ELR (cell line): ENCODE data around the gene DLL4.

Experiments used
- DNase-seq: peaks from one replicate; pipeline ENCODE4 v3.0.0-alpha.2; 2015; ENCODE audit warnings: low read depth

Gene DLL4

DNA sequence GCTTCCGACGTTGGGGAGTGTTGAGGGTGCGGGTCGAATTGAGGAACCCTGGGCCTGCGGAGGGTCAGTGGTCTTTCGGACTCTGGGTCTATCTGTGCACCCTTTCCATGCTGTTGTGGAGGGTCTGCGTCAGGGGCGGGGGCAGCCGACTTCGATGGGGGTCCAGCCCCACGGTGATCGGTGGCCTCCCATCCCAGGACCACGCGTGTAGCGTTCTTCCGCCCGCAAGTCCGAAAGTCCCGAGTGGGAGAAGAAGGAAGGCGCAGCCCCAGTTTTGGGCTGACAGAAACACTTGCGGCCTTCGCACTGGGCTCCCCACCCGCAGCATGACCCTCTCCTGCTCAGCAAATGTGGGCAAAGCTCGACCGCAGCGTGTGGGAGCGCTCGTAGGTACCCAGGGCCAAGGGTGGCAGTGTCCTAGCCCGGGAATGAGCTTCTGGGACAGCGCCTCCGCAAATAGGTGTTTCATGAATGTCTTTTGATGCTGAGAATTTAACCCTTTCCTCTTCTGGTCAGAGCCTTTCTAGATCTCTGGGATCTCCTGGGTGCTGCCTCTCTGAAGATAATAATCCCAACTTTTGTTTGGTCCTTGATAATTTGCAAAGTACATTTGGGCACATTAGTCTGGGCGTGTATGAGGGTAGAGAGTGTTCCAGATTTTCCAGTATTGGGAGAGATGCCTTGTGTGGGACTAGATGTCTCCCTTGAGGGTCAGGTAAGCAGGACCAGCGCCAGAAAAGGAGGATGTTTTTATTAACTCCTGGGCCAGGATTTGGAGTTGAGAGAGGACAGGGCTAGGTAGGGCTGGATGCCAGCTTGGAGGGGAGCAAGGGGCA, 2.3 kb upstream of the DLL4 start:
- DNase-seq, result no peak

- no peak for DNase-seq
These were observed 1.7 kb upstream of the DLL4 start for GRCh38 chr15:40927495-40927872.

DNA sequence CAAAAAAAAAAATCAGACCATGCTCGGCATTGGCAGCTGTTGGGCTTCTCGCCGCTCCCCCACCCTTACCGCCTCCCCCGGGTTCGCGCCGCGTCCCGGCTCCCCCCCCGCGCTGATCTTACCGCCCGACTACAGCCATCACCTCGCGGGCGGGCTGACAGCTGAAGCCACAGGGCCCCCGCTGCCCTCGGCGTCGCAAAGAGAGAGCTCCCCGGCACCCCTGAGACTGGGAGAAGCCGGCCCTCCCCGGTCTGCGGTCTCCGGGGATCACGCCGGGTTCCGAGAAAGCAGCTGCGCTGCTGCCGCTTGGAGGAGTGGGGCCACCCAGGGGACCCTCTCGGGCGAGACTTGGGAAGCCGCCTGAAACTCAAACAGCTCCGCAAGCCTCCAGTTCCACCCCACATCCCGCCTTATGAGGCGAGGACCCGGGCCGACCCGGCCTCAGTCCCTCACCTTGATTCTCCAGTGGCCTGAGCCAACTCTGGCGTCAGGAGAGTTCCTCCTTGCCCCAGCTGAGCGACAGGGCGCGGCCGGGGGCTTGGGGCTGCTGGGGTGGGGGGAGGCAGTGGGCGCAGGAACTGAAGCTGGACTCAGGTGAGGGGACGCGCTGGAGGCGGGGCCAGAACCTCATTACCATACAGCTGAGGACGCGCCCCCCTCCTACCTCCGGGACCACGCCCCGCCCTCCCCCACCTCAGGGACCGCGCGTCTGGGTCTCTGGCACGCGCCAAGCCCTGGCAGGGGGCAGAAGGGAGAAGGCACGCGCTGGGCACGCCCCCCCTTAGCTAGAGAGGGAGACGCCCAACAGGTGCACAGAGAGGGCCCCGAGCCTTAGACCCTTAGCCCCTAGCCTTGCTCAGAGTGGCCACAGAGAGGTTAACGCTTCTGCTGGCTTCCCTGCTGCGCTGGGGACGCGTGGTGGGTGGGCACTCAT, 1.0 kb upstream of the DLL4 start:
- DNase-seq, result no peak

DNA sequence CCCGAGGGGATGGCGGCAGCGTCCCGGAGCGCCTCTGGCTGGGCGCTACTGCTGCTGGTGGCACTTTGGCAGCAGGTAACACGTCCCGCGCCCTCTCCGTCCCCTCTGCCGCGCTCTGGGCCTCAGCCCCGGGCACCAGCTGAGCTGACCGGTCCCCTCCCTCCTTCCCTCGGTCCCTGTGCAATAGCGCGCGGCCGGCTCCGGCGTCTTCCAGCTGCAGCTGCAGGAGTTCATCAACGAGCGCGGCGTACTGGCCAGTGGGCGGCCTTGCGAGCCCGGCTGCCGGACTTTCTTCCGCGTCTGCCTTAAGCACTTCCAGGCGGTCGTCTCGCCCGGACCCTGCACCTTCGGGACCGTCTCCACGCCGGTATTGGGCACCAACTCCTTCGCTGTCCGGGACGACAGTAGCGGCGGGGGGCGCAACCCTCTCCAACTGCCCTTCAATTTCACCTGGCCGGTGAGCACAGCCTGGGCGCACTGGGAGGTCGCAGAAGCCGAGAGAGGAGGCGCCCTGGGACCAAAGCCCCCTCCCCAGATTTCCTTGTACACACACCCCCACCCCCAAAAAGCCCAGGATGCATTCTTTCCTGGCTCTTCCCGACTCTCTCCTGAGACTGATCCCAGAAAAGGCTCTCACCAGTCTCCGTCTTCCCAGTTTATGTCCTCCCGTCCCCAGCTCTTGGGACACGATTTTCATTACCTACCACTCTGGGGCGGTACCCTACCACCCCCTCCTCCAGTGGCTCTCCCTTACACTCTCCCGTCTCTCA, 705 bp downstream of the DLL4 start:
- DNase-seq, result peak; percentile 68

DNA sequence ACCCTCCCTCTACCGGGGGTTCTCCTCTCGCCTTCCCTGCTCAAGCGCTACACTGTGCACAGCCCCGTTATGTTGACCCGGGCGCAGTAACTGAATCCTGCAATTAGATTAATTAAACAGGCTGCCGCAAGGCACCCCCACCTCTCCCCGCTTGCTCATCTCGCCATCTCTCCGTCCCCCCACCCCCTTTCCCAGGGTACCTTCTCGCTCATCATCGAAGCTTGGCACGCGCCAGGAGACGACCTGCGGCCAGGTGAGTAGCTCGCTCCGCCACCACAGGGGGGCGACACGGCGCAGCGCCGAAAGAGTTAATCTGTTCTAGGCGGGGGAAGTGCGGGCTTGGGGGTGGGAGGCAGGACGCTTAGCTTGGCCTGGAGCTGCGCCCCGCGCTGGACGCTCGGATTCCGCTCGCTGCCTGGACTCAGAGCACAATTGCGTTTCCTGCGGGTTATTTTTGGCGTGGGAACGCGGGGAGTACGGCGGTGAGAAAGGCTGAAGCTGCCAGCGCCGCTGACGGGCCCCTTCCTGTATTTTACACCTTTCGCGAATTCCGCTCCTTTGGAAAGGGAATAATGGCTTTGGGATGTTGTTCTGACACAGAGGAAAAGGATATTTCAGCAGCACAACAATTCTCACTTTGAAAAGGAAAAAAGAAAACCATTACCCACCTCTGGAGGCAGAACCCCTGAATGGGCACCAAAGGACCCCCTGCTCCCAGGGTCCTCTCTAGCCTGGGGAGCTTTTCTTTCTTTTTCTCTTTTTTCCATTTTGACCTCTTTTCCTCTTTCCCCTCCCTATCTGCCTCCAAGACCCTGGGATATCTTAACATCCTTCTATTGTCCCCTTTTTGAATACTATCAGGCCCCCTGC, 1.5 kb downstream of the DLL4 start:
- peak; percentile 58 for DNase-seq

DNA sequence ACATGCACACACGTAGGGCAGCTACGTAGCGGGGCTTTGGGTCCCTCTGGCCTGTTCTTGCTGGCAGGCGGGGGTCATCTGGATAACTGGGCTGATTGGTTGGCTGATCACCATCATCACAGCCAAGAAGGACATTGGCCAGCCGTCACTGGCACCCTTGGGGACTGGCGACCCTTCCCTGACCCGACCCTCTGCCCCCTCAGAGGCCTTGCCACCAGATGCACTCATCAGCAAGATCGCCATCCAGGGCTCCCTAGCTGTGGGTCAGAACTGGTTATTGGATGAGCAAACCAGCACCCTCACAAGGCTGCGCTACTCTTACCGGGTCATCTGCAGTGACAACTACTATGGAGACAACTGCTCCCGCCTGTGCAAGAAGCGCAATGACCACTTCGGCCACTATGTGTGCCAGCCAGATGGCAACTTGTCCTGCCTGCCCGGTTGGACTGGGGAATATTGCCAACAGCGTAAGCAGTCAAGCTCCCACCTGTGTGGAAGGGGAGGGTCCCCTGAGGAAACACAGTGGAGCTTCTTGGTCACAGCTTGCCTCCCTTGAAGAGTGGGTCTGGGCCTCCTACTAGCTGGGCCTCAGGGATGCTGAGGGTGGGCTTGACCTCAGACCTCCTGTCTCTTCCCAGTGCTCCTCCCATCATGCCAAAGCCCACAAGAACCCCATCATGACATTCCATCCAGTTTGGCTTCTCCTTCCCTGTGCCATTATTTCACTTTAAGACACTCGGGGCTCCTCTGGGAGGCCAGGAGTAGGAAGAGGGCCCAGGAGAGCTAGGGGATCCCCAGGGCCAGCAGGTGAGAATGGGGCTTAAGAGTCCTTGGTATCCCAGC, 2.4 kb downstream of the DLL4 start:
- DNase-seq, result no peak

GRCh38 chr15:40932156-40932555, 3.0 kb downstream of the DLL4 start:
- DNase-seq, result no peak

DNA sequence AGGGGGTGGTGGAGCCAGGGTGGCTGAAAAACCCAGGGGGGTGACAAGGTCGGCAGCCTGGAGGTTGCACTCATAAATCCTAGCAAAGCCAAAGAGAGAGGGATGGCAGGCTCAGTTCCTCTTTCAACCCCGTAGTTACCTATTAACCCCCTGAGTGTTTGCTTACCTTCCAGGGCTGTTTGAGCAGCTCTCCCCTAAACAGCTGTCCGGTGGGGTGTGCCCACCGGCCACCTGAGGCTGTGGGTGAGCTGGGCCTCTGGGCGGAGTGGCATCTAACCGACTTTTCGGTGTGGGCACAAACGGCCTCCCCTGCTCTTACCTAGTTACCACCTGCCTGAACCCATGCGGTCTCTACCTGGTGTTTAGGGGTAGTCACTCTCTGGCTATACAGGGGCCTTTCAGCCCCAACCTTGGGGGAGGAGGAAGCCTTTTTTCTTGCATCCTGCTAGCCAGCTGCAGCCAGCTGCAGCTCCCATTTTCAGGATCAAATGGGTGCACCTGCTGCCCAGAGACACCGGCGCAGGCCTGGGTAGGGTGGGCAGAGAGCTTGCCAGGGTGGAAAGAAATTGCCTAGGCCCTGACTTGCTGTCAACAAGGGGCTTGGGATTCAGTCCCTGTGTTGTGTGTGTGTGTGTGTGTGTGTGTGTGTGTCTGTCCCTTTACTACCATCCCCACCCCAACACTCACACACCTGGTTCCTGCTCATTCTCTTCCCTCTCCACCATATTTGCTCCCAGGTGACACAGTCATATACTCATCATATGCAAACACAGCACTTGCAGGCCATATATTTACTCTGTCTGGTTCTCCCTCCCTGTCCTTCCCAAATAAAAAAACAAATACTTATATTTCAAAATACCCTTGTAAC, 3.7 kb downstream of the DLL4 start:
- no peak for DNase-seq

DNA sequence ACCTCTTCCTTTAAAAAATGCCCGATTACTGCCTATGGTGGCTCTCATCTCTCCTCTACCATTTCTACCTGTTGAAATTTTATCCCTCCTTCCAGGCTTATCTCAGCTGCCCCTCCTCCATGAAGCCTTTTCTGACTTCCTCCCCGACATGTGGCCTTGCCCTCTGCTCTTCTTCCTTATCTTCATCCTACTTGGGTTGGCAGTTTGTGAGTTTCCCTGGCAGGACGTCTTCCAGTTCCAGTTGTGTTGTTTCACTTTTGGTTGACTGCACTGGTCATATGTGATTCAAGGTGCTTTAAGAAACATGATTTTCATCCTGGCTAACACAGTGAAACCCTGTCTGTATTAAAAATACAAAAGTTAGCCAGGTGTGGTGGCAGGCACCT, 4.4 kb downstream of the DLL4 start:
- no peak for DNase-seq

GRCh38 chr15:40934457-40934856, 5.3 kb downstream of the DLL4 start:
- DNase-seq, result no peak

GRCh38 chr15:40936234-40936708, 7.1 kb downstream of the DLL4 start:
- DNase-seq, result no peak

GRCh38 chr15:40936709-40937666, 7.8 kb downstream of the DLL4 start:
- DNase-seq, result no peak

- peak; percentile 54 for DNase-seq
These were observed 8.8 kb downstream of the DLL4 start for GRCh38 chr15:40937762-40938535.

GRCh38 chr15:40938536-40938870, 9.4 kb downstream of the DLL4 start:
- no peak for DNase-seq

- no peak for DNase-seq
These were observed 11.2 kb downstream of the DLL4 start for GRCh38 chr15:40940296-40940801.

- peak; percentile 20 for DNase-seq
These were observed 12.0 kb downstream of the DLL4 start for GRCh38 chr15:40941068-40941527.
